HCT116 (cell line): ENCODE results near the gene KCND3. TPM values are rescaled to one million over a fixed set of nuclear protein-coding genes. Genes with fewer than 3 reads are reported as not detected.

Experiments used
- ATAC-seq: fragments of 200-7000 bp; cut with Tn5 transposase; 2 replicates; pipeline ENCODE4 v1.9.1; 2020; ENCODE audit warnings: mild to moderate bottlenecking, moderate library complexity
- BruUV-seq: library from RNA; stranded (reverse); fragments of 400-500 nt; replicated peaks from 2 replicates; lab custom pipeline; 2021; lab: Mats Ljungman, UMichigan
- CTCF ChIA-PET: fragments of 300-600 bp; sonication (Branson Sonifier 250); formaldehyde crosslinking; loops from one replicate; lab custom pipeline; 2021; ENCODE audit warnings: antibody characterized with exemption; lab: Charles Lee
- POLR2A ChIA-PET: fragments of 300-600, 350-600 bp; sonication (Branson Sonifier 250); formaldehyde crosslinking; loops from one replicate; lab custom pipeline; 2021; ENCODE audit warnings: antibody characterized with exemption; lab: Charles Lee
- RAD21 ChIA-PET, 2 experiments: fragments of 300-600 bp; sonication (Branson Sonifier 250); formaldehyde crosslinking; loops; one replicate each; lab custom pipeline; 2023; ENCODE audit warnings: low total read pairs in 2 of 2; ENCODE audit not compliant: uncharacterized antibody in 2 of 2, unreplicated experiment in 2 of 2, low non-redundant PET in 1 of 2; lab: Charles Lee
- DNase-seq: peaks from one replicate; pipeline ENCODE4 v3.0.0-alpha.2; 2010; ENCODE audit warnings: low read depth, low spot score
- H2AFZ ChIP-seq: fragments of 200-600 bp; shearing (Covaris generic), sonication (generic); 2 replicates; pipeline ENCODE4 v1.6.1; 2017; ENCODE audit warnings: low read depth, mixed run types, mixed read lengths, antibody characterized with exemption, low read length; ENCODE audit not compliant: poor library complexity, severe bottlenecking
- H3K27ac ChIP-seq: 2 replicates; pipeline ENCODE4 v1.5.1; 2012; ENCODE audit warnings: low read depth, low read length
- H3K27me3 ChIP-seq: fragments of 200-600 bp; sonication (generic); 2 replicates; pipeline ENCODE4 v1.6.1; 2016; ENCODE audit warnings: mixed run types, low read length, mixed read lengths; ENCODE audit not compliant: insufficient read depth
- H3K36me3 ChIP-seq, 2 experiments: fragments of 200-500 bp in 1 of 2; fragments of 200-600 bp in 1 of 2; sonication (Bioruptor generic) in 1 of 2; sonication (generic) in 1 of 2; 2 replicates each; pipeline versions ENCODE4 v1.5.1 to v1.6.1; 2014 to 2016; ENCODE audit warnings: low read length in 2 of 2, inconsistent platforms in 1 of 2, mixed read lengths in 1 of 2, mixed run types in 1 of 2; ENCODE audit not compliant: insufficient read depth in 2 of 2, control insufficient read depth in 1 of 2
- H3K4me1 ChIP-seq, 2 experiments: fragments of 200-600 bp in 1 of 2; sonication (generic) in 1 of 2; 2 replicates each; pipeline versions ENCODE4 v1.5.1 to v1.6.1; 2012 to 2017; ENCODE audit warnings: low read length in 2 of 2, inconsistent platforms in 1 of 2, mild to moderate bottlenecking in 1 of 2, mixed read lengths in 1 of 2, mixed run types in 1 of 2, moderate library complexity in 1 of 2; ENCODE audit not compliant: insufficient read depth in 2 of 2, control insufficient read depth in 1 of 2
- H3K4me2 ChIP-seq: fragments of 200-600 bp; sonication (generic); 2 replicates; pipeline ENCODE4 v1.6.1; 2017; ENCODE audit warnings: mixed run types, low read length, mixed read lengths
- H3K4me3 ChIP-seq, 2 experiments: fragments of 200-600 bp in 1 of 2; sonication (generic) in 1 of 2; replicated peaks in 1 of 2; 2 replicates each; pipeline ENCODE4 v1.5.1; 2011 to 2016; ENCODE audit warnings: low read length in 2 of 2, control low read depth in 1 of 2, low read depth in 1 of 2, mild to moderate bottlenecking in 1 of 2, mixed read lengths in 1 of 2, mixed run types in 1 of 2
- H3K79me2 ChIP-seq: fragments of 200-600 bp; sonication (generic); 2 replicates; pipeline ENCODE4 v1.6.1; 2017; ENCODE audit warnings: mild to moderate bottlenecking, mixed run types, low read length, moderate library complexity, mixed read lengths; ENCODE audit not compliant: insufficient read depth
- H3K9ac ChIP-seq: fragments of 200-600 bp; sonication (generic); 2 replicates; pipeline ENCODE4 v1.6.1; 2016; ENCODE audit warnings: low read length, mixed read lengths
- H3K9me2 ChIP-seq: fragments of 200-600 bp; sonication (generic), shearing (Covaris generic); 2 replicates; pipeline ENCODE4 v1.6.1; 2017; ENCODE audit warnings: mixed run types, mild to moderate bottlenecking, moderate library complexity; ENCODE audit not compliant: insufficient read depth
- H3K9me3 ChIP-seq, 2 experiments: fragments of 200-500 bp in 1 of 2; fragments of 200-600 bp in 1 of 2; sonication (Bioruptor generic) in 1 of 2; sonication (generic) in 1 of 2; 2 replicates each; pipeline ENCODE4 v1.6.1; 2014 to 2017; ENCODE audit warnings: low read length in 2 of 2, mixed read lengths in 2 of 2, inconsistent platforms in 1 of 2, low read depth in 1 of 2, mild to moderate bottlenecking in 1 of 2, mixed run types in 1 of 2, moderate library complexity in 1 of 2; ENCODE audit not compliant: control insufficient read depth in 1 of 2, insufficient read depth in 1 of 2
- H4K20me1 ChIP-seq: fragments of 200-600 bp; sonication (generic), shearing (Covaris generic); 2 replicates; pipeline ENCODE4 v1.6.1; 2017; ENCODE audit warnings: mixed run types, mild to moderate bottlenecking, moderate library complexity; ENCODE audit not compliant: insufficient read depth
- CBX3 ChIP-seq: IDR thresholded peaks from 2 replicates; pipeline ENCODE4 v1.6.1; 2012; ENCODE audit warnings: low read depth
- CEBPB ChIP-seq: IDR thresholded peaks from 2 replicates; pipeline ENCODE4 v1.6.1; 2012; ENCODE audit warnings: low read depth
- EGR1 ChIP-seq: IDR thresholded peaks from 2 replicates; pipeline ENCODE4 v1.6.1; 2012; ENCODE audit warnings: low read depth
- FOSL1 ChIP-seq: IDR thresholded peaks from 2 replicates; pipeline ENCODE4 v1.6.1; 2012; ENCODE audit warnings: low read depth
- JUND ChIP-seq: IDR thresholded peaks from 2 replicates; pipeline ENCODE4 v1.6.1; 2012
- MAX ChIP-seq: IDR thresholded peaks from 2 replicates; pipeline ENCODE4 v1.6.1; 2012
- POLR2A ChIP-seq: IDR thresholded peaks from 2 replicates; pipeline ENCODE4 v1.7.0; 2011; ENCODE audit warnings: borderline replicate concordance; ENCODE audit not compliant: insufficient read depth, insufficient read length; ENCODE audit errors: extremely low read depth
- POLR2AphosphoS5 ChIP-seq: IDR thresholded peaks from 2 replicates; pipeline ENCODE4 v1.6.1; 2011; ENCODE audit warnings: mild to moderate bottlenecking, low read depth, low read length, moderate library complexity
- RAD21 ChIP-seq: IDR thresholded peaks from 2 replicates; pipeline ENCODE4 v1.6.1; 2012; ENCODE audit warnings: low read depth, mild to moderate bottlenecking
- SIN3A ChIP-seq: IDR thresholded peaks from 2 replicates; pipeline ENCODE4 v1.6.1; 2012; ENCODE audit warnings: low read depth
- SP1 ChIP-seq: IDR thresholded peaks from 2 replicates; pipeline ENCODE4 v1.6.1; 2012; ENCODE audit warnings: low read depth
- SRF ChIP-seq: IDR thresholded peaks from 2 replicates; pipeline ENCODE4 v1.6.1; 2012; ENCODE audit warnings: low read depth
- TCF7L2 ChIP-seq: IDR thresholded peaks from 2 replicates; pipeline ENCODE4 v1.7.0; 2011; ENCODE audit warnings: borderline replicate concordance, inconsistent platforms; ENCODE audit not compliant: insufficient read depth, insufficient read length; ENCODE audit errors: extremely low read depth
- YY1 ChIP-seq: IDR thresholded peaks from 2 replicates; pipeline ENCODE4 v1.6.1; 2011; ENCODE audit warnings: low read length, low read depth, moderate library complexity, mild to moderate bottlenecking; ENCODE audit not compliant: insufficient replicate concordance; ENCODE audit errors: extremely low read depth
- ZFX ChIP-seq: fragments of 450-650 bp; IDR thresholded peaks from 2 replicates; pipeline ENCODE4 v1.6.1; 2017
- intact Hi-C: fragments of 100-400 bp; cut with micrococcal nuclease; formaldehyde crosslinking; loops from 2 replicates; pipeline ENCODE4 v1.10.0; 2022
- total RNA-seq: library from RNA; stranded (reverse); gene quantifications from one replicate; pipeline ENCODE4 v1.2.1, GENCODE V29; 2021; ENCODE audit not compliant: unreplicated experiment
- TF ChIP-seq, protein P1 (sequence below), 3 experiments: fragments of 200-600 bp in 1 of 3; sonication (generic) in 1 of 3; IDR thresholded peaks in 2 of 3; conservative IDR thresholded peaks in 1 of 3; 2 replicates each; pipeline ENCODE4 v1.5.1; 2012 to 2017; ENCODE audit warnings: low read depth in 2 of 3, low read length in 2 of 3, antibody characterized with exemption in 1 of 3, borderline replicate concordance in 1 of 3, control low read depth in 1 of 3, mild to moderate bottlenecking in 1 of 3, mixed read lengths in 1 of 3, mixed run types in 1 of 3, moderate library complexity in 1 of 3; ENCODE audit not compliant: insufficient read depth in 1 of 3
- TF ChIP-seq, protein P2 (sequence below): IDR thresholded peaks from 2 replicates; pipeline ENCODE4 v1.6.1; 2011; ENCODE audit warnings: mild to moderate bottlenecking, low read length, moderate library complexity; ENCODE audit not compliant: insufficient replicate concordance; ENCODE audit errors: extremely low read depth
- TF ChIP-seq, protein P3 (sequence below): IDR thresholded peaks from 2 replicates; pipeline ENCODE4 v1.6.1; 2012; ENCODE audit warnings: low read depth

Gene KCND3
- total RNA-seq, 1 experiment from 2014 or later, result 0.44 TPM

- no peaks in the 10 kb centered on the region for H3K36me3 ChIP-seq
- RAD21 ChIA-PET, result no interaction called here
- no peaks in the 10 kb centered on the region for H4K20me1 ChIP-seq
- TF ChIP-seq CBX3, result no peak
- TF ChIP-seq POLR2A, result no peak
- no peak for TF ChIP-seq ZFX
- TF ChIP-seq POLR2AphosphoS5, result no peak
- TF ChIP-seq, protein P1, sequence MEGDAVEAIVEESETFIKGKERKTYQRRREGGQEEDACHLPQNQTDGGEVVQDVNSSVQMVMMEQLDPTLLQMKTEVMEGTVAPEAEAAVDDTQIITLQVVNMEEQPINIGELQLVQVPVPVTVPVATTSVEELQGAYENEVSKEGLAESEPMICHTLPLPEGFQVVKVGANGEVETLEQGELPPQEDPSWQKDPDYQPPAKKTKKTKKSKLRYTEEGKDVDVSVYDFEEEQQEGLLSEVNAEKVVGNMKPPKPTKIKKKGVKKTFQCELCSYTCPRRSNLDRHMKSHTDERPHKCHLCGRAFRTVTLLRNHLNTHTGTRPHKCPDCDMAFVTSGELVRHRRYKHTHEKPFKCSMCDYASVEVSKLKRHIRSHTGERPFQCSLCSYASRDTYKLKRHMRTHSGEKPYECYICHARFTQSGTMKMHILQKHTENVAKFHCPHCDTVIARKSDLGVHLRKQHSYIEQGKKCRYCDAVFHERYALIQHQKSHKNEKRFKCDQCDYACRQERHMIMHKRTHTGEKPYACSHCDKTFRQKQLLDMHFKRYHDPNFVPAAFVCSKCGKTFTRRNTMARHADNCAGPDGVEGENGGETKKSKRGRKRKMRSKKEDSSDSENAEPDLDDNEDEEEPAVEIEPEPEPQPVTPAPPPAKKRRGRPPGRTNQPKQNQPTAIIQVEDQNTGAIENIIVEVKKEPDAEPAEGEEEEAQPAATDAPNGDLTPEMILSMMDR (IDR thresholded peaks at IDR 0.05 in 2 of 3, conservative IDR thresholded peaks at IDR 0.05 in 1 of 3; ENCODE audit: borderline replicate concordance in 1 of 3, insufficient read depth in 1 of 3, low read depth in 2 of 3, low read length in 2 of 3), result no peak
- no peak for TF ChIP-seq TCF7L2
- TF ChIP-seq FOSL1, result no peak
- no peak for TF ChIP-seq JUND
- no peak for TF ChIP-seq MAX
- TF ChIP-seq YY1, result no peak
- TF ChIP-seq, protein P2, sequence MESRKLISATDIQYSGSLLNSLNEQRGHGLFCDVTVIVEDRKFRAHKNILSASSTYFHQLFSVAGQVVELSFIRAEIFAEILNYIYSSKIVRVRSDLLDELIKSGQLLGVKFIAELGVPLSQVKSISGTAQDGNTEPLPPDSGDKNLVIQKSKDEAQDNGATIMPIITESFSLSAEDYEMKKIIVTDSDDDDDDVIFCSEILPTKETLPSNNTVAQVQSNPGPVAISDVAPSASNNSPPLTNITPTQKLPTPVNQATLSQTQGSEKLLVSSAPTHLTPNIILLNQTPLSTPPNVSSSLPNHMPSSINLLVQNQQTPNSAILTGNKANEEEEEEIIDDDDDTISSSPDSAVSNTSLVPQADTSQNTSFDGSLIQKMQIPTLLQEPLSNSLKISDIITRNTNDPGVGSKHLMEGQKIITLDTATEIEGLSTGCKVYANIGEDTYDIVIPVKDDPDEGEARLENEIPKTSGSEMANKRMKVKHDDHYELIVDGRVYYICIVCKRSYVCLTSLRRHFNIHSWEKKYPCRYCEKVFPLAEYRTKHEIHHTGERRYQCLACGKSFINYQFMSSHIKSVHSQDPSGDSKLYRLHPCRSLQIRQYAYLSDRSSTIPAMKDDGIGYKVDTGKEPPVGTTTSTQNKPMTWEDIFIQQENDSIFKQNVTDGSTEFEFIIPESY, result no peak
- no peak for TF ChIP-seq SIN3A
- TF ChIP-seq EGR1, result no peak
- TF ChIP-seq SP1, result no peak
- no peak for TF ChIP-seq SRF
- no peak for TF ChIP-seq CEBPB
- TF ChIP-seq, protein P3, sequence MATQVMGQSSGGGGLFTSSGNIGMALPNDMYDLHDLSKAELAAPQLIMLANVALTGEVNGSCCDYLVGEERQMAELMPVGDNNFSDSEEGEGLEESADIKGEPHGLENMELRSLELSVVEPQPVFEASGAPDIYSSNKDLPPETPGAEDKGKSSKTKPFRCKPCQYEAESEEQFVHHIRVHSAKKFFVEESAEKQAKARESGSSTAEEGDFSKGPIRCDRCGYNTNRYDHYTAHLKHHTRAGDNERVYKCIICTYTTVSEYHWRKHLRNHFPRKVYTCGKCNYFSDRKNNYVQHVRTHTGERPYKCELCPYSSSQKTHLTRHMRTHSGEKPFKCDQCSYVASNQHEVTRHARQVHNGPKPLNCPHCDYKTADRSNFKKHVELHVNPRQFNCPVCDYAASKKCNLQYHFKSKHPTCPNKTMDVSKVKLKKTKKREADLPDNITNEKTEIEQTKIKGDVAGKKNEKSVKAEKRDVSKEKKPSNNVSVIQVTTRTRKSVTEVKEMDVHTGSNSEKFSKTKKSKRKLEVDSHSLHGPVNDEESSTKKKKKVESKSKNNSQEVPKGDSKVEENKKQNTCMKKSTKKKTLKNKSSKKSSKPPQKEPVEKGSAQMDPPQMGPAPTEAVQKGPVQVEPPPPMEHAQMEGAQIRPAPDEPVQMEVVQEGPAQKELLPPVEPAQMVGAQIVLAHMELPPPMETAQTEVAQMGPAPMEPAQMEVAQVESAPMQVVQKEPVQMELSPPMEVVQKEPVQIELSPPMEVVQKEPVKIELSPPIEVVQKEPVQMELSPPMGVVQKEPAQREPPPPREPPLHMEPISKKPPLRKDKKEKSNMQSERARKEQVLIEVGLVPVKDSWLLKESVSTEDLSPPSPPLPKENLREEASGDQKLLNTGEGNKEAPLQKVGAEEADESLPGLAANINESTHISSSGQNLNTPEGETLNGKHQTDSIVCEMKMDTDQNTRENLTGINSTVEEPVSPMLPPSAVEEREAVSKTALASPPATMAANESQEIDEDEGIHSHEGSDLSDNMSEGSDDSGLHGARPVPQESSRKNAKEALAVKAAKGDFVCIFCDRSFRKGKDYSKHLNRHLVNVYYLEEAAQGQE, result no peak
- TF ChIP-seq RAD21, result no peak
- intact Hi-C loops, result no loop called here
- peaks cover 3 to 7% of the 10 kb centered on the region in 2 experiments; a peak in 2 of 4 replicates for H3K4me1 ChIP-seq
- ATAC-seq, result peak; percentile 53; the same call in 1 of the 2 replicates
- H3K9ac ChIP-seq, result no peak overlapping the region
- no peak overlapping the region for H3K27ac ChIP-seq
- no TSS peak for BruUV-seq
- no peaks in the 10 kb centered on the region for H3K9me3 ChIP-seq
- CTCF ChIA-PET, result no interaction called here
- H3K4me2 ChIP-seq, result no peak overlapping the region
- H2AFZ ChIP-seq, result no peak overlapping the region
- H3K79me2 ChIP-seq, result no peaks in the 10 kb centered on the region
- DNase-seq, result no peak
- H3K9me2 ChIP-seq, result no peaks in the 10 kb centered on the region
- H3K27me3 ChIP-seq, result peaks cover 13% of the 10 kb centered on the region
- H3K4me3 ChIP-seq, result no peak overlapping the region
- POLR2A ChIA-PET, result no interaction called here
Observed at GRCh38 chr1:111937147-111937725, 52.2 kb downstream of the KCND3 start.
